ENCODE data around the gene PSG7.
"Not testable (repeated sequence)": the region's sequence is repeated elsewhere in the genome, so short reads cannot be mapped to it uniquely, and the experiment has no call there.

- TF ChIP-seq POLR2A, CTCF (IDR thresholded peaks at IDR 0.05): not testable (repeated sequence)
Measured at GRCh38 chr19:42933412-42933811, 3.6 kb downstream of the PSG7 start.

Data from adrenal gland (tissue), 5 donors.